HepG2 (cell line): Measurements from ENCODE around the gene SAPCD2.

Experiments
- BRCA1 ChIP-seq: sonication (generic); formaldehyde crosslinking; IDR thresholded peaks from 2 replicates; pipeline ENCODE4 v1.4.0; 2020; ENCODE audit warnings: missing genetic modification reagents
- CEBPB ChIP-seq: IDR thresholded peaks from 2 replicates; pipeline ENCODE4 v1.6.1; 2011; ENCODE audit warnings: low read depth, low read length, improper control_type of control experiment, borderline replicate concordance
- EP300 ChIP-seq, 3 experiments: sonication (generic) in 1 of 3; formaldehyde crosslinking in 1 of 3; IDR thresholded peaks; 2 replicates each; pipeline versions ENCODE4 v1.5.1 to v1.6.1; 2011 to 2020; ENCODE audit warnings: low read depth in 2 of 3, low read length in 2 of 3, borderline replicate concordance in 1 of 3, improper control_type of control experiment in 1 of 3, mild to moderate bottlenecking in 1 of 3, missing genetic modification reagents in 1 of 3, moderate library complexity in 1 of 3
- FOXP4 ChIP-seq: sonication (generic); formaldehyde crosslinking; IDR thresholded peaks from 2 replicates; pipeline ENCODE4 v1.4.0; 2020; ENCODE audit warnings: missing genetic modification reagents
- HIVEP1 ChIP-seq: sonication (generic); formaldehyde crosslinking; IDR thresholded peaks from 2 replicates; pipeline ENCODE4 v1.4.0; 2020; ENCODE audit warnings: mild to moderate bottlenecking, missing genetic modification reagents
- HNF1B ChIP-seq: sonication (generic); formaldehyde crosslinking; IDR thresholded peaks from 2 replicates; pipeline ENCODE4 v1.5.1; 2020; ENCODE audit warnings: mild to moderate bottlenecking, moderate library complexity, missing genetic modification reagents
- TBP ChIP-seq: sonication (generic); formaldehyde crosslinking; IDR thresholded peaks from 2 replicates; pipeline ENCODE4 v1.5.0; 2020; ENCODE audit warnings: missing genetic modification reagents
- TCF7 ChIP-seq: sonication (generic); IDR thresholded peaks from 2 replicates; pipeline ENCODE4 v1.6.1; 2016; ENCODE audit warnings: antibody characterized with exemption, low read depth
- ZBTB10 ChIP-seq: sonication (generic); formaldehyde crosslinking; IDR thresholded peaks from 2 replicates; pipeline ENCODE4 v1.4.0; 2020; ENCODE audit warnings: missing genetic modification reagents, borderline replicate concordance

- TF ChIP-seq TCF7 (no peak), HNF1B (no peak), ZBTB10 (CRISPR knock-in tag) (no peak), FOXP4 (CRISPR knock-in tag) (no peak), BRCA1 (CRISPR knock-in tag) (no peak), EP300 (IDR thresholded peaks at IDR 0.05; ENCODE audit: low read depth in 2 of 2, low read length in 2 of 2) (no peak), EP300 (CRISPR knock-in tag; IDR thresholded peaks at IDR 0.05; ENCODE audit: borderline replicate concordance) (no peak), CEBPB (no peak), HIVEP1 (CRISPR knock-in tag) (no peak), TBP (CRISPR knock-in tag) (no peak)
Observed at GRCh38 chr9:137030006-137030405, 40.4 kb downstream of the SAPCD2 start.
